ENCODE results near the gene TMEM179B. TPM values are rescaled to one million over a fixed set of nuclear protein-coding genes. Genes with fewer than 3 reads are reported as not detected.
A peak's percentile ranks its signal among the peaks of the same experiment; 100 is the strongest.

Gene TMEM179B
- total and polyA plus RNA-seq, 2 of the 13 experiments (the other 11 are each of a cell fraction or from before 2014, with no cell fraction given): 24.8 to 25.7 TPM

- TF ChIP-seq PRDM10 (CRISPR knock-in tag; IDR thresholded peaks at IDR 0.05; ENCODE audit: low read depth) (no peak), YEATS4 (CRISPR knock-in tag; IDR thresholded peaks at IDR 0.05; ENCODE audit: borderline replicate concordance) (peak; percentile 89), ZBTB44 (CRISPR knock-in tag; IDR thresholded peaks at IDR 0.05) (peak; percentile 90; the same call in 1 of the 2 replicates), ZNF580 (CRISPR knock-in tag; IDR thresholded peaks at IDR 0.05; ENCODE audit: borderline replicate concordance, low read depth) (peak; percentile 87; the same call in 1 of the 2 replicates), ZBTB26 (CRISPR knock-in tag; IDR thresholded peaks at IDR 0.05; ENCODE audit: borderline replicate concordance) (no peak; the same call in 1 of the 2 replicates), SMARCC2 (IDR thresholded peaks at IDR 0.05) (no peak), ZBTB42 (CRISPR knock-in tag; IDR thresholded peaks at IDR 0.05) (peak; percentile 94), HCFC1 (IDR thresholded peaks at IDR 0.05; ENCODE audit: low read depth, low read length) (peak; percentile 41), YY1 (IDR thresholded peaks at IDR 0.05; ENCODE audit: insufficient read depth, insufficient replicate concordance, low read depth, low read length) (peak; percentile 93), RFX3 (CRISPR knock-in tag; IDR thresholded peaks at IDR 0.05) (no peak), ZBTB40 (IDR thresholded peaks at IDR 0.05) (peak; percentile 46; the same call in 1 of the 2 replicates), ZBTB40 (CRISPR knock-in tag; IDR thresholded peaks at IDR 0.05) (peak; percentile 72; the same call in 1 of the 2 replicates)
These were observed at the start of gene TMEM179B (continued) for GRCh38 chr11:62787005-62787759.
